Ovary (tissue), 9 donors: ENCODE results near the gene NCSTN. TPM values are rescaled to one million over a fixed set of nuclear protein-coding genes. Genes with fewer than 3 reads are reported as not detected.

Source experiments
- DNase-seq, 5 donors: peaks; one replicate each; pipeline ENCODE4 v3.0.0-alpha.2; 2019 to 2020
- H3K27ac ChIP-seq, 2 donors: fragments of 200-600 bp; one replicate each; pipeline versions ENCODE4 v1.5.1 to v1.8.0; 2019 to 2022
- H3K27me3 ChIP-seq: fragments of 200-600 bp; one replicate; pipeline ENCODE4 v1.8.0; 2022
- H3K36me3 ChIP-seq: fragments of 200-600 bp; sonication (generic); one replicate; pipeline ENCODE4 v1.5.1; 2019
- H3K4me1 ChIP-seq: one replicate; pipeline ENCODE4 v1.8.1; 2013; ENCODE audit warnings: mild to moderate bottlenecking, moderate library complexity; ENCODE audit not compliant: insufficient read depth
- H3K4me3 ChIP-seq: fragments of 200-600 bp; sonication (generic); one replicate; pipeline ENCODE4 v1.5.1; 2017
- H3K9me3 ChIP-seq, 2 donors: fragments of 200-600 bp in 1 of 2; sonication (generic) in 1 of 2; one replicate each; pipeline versions ENCODE4 v1.5.1 to v1.8.1; 2013 to 2019; ENCODE audit warnings: mild to moderate bottlenecking in 1 of 2, moderate library complexity in 1 of 2
- CTCF ChIP-seq, 3 donors: fragments of 450-650 bp in 2 of 3; fragments of 200-600 bp in 1 of 3; IDR thresholded peaks; one replicate each; pipeline versions ENCODE4 v1.5.1 to v1.8.0; 2016 to 2022; ENCODE audit warnings: antibody characterized with exemption in 3 of 3, mild to moderate bottlenecking in 1 of 3
- EP300 ChIP-seq: sonication (generic); formaldehyde crosslinking; IDR thresholded peaks from one replicate; pipeline ENCODE4 v1.6.1; 2017; ENCODE audit warnings: antibody characterized with exemption
- POLR2A ChIP-seq: fragments of 450-650 bp; IDR thresholded peaks from one replicate; pipeline ENCODE4 v1.6.1; 2017; ENCODE audit warnings: antibody characterized with exemption, mild to moderate bottlenecking, moderate library complexity
- WGBS, 3 donors: extraction: QIAGEN DNeasy Blood & Tissue Kit in 1 of 3; methylation state at CpG; one replicate each; pipeline versions ENCODE4 v1.1.5 to v1.1.7; 2013 to 2017; 5-methylcytosine and 5-hydroxymethylcytosine counted together
- intact Hi-C, 4 donors: fragments of 100-400 bp; cut with DNase I; formaldehyde crosslinking; loops; one replicate each; pipeline versions ENCODE4 v1.11.0 to v1.15.1; 2022 to 2023
- polyA plus RNA-seq, 2 donors: library from polyadenylated mRNA; stranded (reverse); fragments of 200-250 nt in 1 of 2; fragments of 350-450 nt in 1 of 2; fragmentation: Illumina TruSeq in 1 of 2; extraction: RNeasy Lipid Tissue Mini Kit (QIAGEN cat#74804) in 1 of 2; gene quantifications; one replicate each; pipeline ENCODE4 v1.2.3, GENCODE V29; 2013 to 2014
- total RNA-seq, 7 donors: library from RNA; depleted of rRNA in 2 of 7; stranded (reverse); fragments of >200 nt in 2 of 7; fragmentation: NEBNext Ultra II Directional in 3 of 7; extraction: Animal tissue kit (Norgen Biotek cat#: 25700) in 3 of 7; gene quantifications; one replicate each; pipeline versions ENCODE4 v1.1.0 to v1.2.4, GENCODE V29; 2016 to 2023
- donor health status: DM: no; HTN: no; CAD: no; lungs with moderate emphysema.
- donor health status: DM: no; HTN: no; CAD: no.
- donor health status: Bipolar disorder and iron deficiency.
- donor health status: DM: yes; HTN: yes; CAD: no.
- donor health status: DM: no; HTN: no; CAD: no.
- donor health status: DM: yes; HTN: yes; CAD: no.

Gene NCSTN
- total and polyA plus RNA-seq, 9 donors, result 35.2 to 234 (median 58.1) TPM

- Histone ChIP-seq H3K36me3 (no peaks in the 10 kb centered on the region), H3K4me1 (peaks cover 10% of the 10 kb centered on the region), H3K4me3 (no peak overlapping the region), H3K27me3 (no peaks in the 10 kb centered on the region), H3K9me3 (no peaks in the 10 kb centered on the region), H3K27ac (no peak overlapping the region)
- DNase-seq, result no peak
- intact Hi-C loops, result no loop called here
- TF ChIP-seq EP300, result no peak
- no peak for TF ChIP-seq CTCF (IDR thresholded peaks at IDR 0.05)
- no peak for TF ChIP-seq POLR2A
- 74 to 80% (median 78%) methylated on average over 3 of the region's 3 CpGs for WGBS, 3 donors
These were observed 60.1 kb downstream of the NCSTN start for GRCh38 chr1:160403244-160403643.

GRCh38 chr1:160404094-160404493, 60.9 kb downstream of the NCSTN start:
- H3K9me3 ChIP-seq, result no peaks in the 10 kb centered on the region
- no peak overlapping the region for H3K27ac ChIP-seq
- intact Hi-C loops, result no loop called here
- WGBS, 3 donors, result 85 to 88% (median 87%) methylated on average over 3 of the region's 3 CpGs
- no peak for DNase-seq
- H3K36me3 ChIP-seq, result no peaks in the 10 kb centered on the region
- no peak overlapping the region for H3K4me3 ChIP-seq
- no peaks in the 10 kb centered on the region for H3K27me3 ChIP-seq
- no peak for TF ChIP-seq EP300
- TF ChIP-seq POLR2A, result no peak
- TF ChIP-seq CTCF (IDR thresholded peaks at IDR 0.05), result no peak
- H3K4me1 ChIP-seq, result peaks cover 10% of the 10 kb centered on the region

GRCh38 chr1:160405331-160405877, 62.2 kb downstream of the NCSTN start:
- no peak for TF ChIP-seq CTCF (IDR thresholded peaks at IDR 0.05)
- Histone ChIP-seq H3K9me3 (no peaks in the 10 kb centered on the region), H3K4me3 (no peak overlapping the region), H3K27ac (no peak overlapping the region), H3K36me3 (no peaks in the 10 kb centered on the region), H3K4me1 (peaks cover 10% of the 10 kb centered on the region), H3K27me3 (no peaks in the 10 kb centered on the region)
- intact Hi-C loops, result no loop called here
- no peak for DNase-seq
- WGBS, 3 donors, result 67 to 78% (median 73%) methylated on average over 2 of the region's 2 CpGs

- Histone ChIP-seq H3K27me3 (no peaks in the 10 kb centered on the region), H3K4me3 (no peak overlapping the region), H3K27ac (no peak overlapping the region), H3K9me3 (no peaks in the 10 kb centered on the region), H3K36me3 (no peaks in the 10 kb centered on the region), H3K4me1 (peaks cover 7% of the 10 kb centered on the region)
- intact Hi-C loops, result no loop called here
- 88 to 89% (median 89%) methylated on average over 15 of the region's 15 CpGs for WGBS, 3 donors
- DNase-seq, result no peak
- TF ChIP-seq CTCF (IDR thresholded peaks at IDR 0.05) (no peak), POLR2A (no peak), EP300 (no peak)
These were observed 63.2 kb downstream of the NCSTN start for GRCh38 chr1:160406131-160406968.
